ENCODE results near the gene RTN4RL1.

Gene RTN4RL1

GRCh38 chr17:2002767-2003329, 22.3 kb downstream of the RTN4RL1 start:
- no peak for FAIRE-seq
- TF ChIP-seq POLR2A (IDR thresholded peaks at IDR 0.05; ENCODE audit: low read depth, low read length), result no peak
- DNase-seq (ENCODE audit: insufficient read length, low spot score), result no peak

GRCh38 chr17:1999557-2000251, 25.4 kb downstream of the RTN4RL1 start:
- FAIRE-seq (no peak), DNase-seq (ENCODE audit: insufficient read length, low spot score) (no peak)
- no peak for TF ChIP-seq POLR2A (IDR thresholded peaks at IDR 0.05; ENCODE audit: low read depth, low read length)

GRCh38 chr17:1997927-1998742, 27.0 kb downstream of the RTN4RL1 start:
- no peak for TF ChIP-seq POLR2A (IDR thresholded peaks at IDR 0.05; ENCODE audit: low read depth, low read length)
- DNase-seq (ENCODE audit: insufficient read length, low spot score) (no peak), FAIRE-seq (no peak)

- DNase-seq (ENCODE audit: insufficient read length, low spot score) (no peak), FAIRE-seq (no peak)
Measured at GRCh38 chr17:1997289-1997926, 27.7 kb downstream of the RTN4RL1 start.

GRCh38 chr17:1996800-1997288, 28.3 kb downstream of the RTN4RL1 start:
- DNase-seq (ENCODE audit: insufficient read length, low spot score) (no peak), FAIRE-seq (no peak)
- TF ChIP-seq POLR2A (IDR thresholded peaks at IDR 0.05; ENCODE audit: low read depth, low read length), result no peak

More at GRCh38 chr17:1997289-1997926, 27.7 kb downstream of the RTN4RL1 start:
- no peak for TF ChIP-seq POLR2A (IDR thresholded peaks at IDR 0.05; ENCODE audit: low read depth, low read length)

- TF ChIP-seq POLR2A (IDR thresholded peaks at IDR 0.05; ENCODE audit: low read depth, low read length), result no peak
- FAIRE-seq, result no peak
- DNase-seq (ENCODE audit: insufficient read length, low spot score), result no peak
Measured at GRCh38 chr17:1995907-1996799, 29.0 kb downstream of the RTN4RL1 start.

GRCh38 chr17:1995321-1995892, 29.7 kb downstream of the RTN4RL1 start:
- DNase-seq (ENCODE audit: insufficient read length, low spot score), result no peak
- FAIRE-seq, result no peak
- TF ChIP-seq POLR2A (IDR thresholded peaks at IDR 0.05; ENCODE audit: low read depth, low read length), result no peak

GRCh38 chr17:1994707-1995106, 30.4 kb downstream of the RTN4RL1 start:
- no peak for TF ChIP-seq POLR2A (IDR thresholded peaks at IDR 0.05; ENCODE audit: low read depth, low read length)
- DNase-seq (ENCODE audit: insufficient read length, low spot score) (no peak), FAIRE-seq (no peak)

- TF ChIP-seq POLR2A (IDR thresholded peaks at IDR 0.05; ENCODE audit: low read depth, low read length), result no peak
- FAIRE-seq, result no peak
- no peak for DNase-seq (ENCODE audit: insufficient read length, low spot score)
Measured at GRCh38 chr17:1992541-1992940, 32.6 kb downstream of the RTN4RL1 start.

GRCh38 chr17:1989135-1989534, 36.0 kb downstream of the RTN4RL1 start:
- FAIRE-seq, result peak; percentile 62
- no peak for TF ChIP-seq POLR2A (IDR thresholded peaks at IDR 0.05; ENCODE audit: low read depth, low read length)
- DNase-seq (ENCODE audit: insufficient read length, low spot score), result peak; percentile 75

- no peak for DNase-seq (ENCODE audit: insufficient read length, low spot score)
- no peak for TF ChIP-seq POLR2A (IDR thresholded peaks at IDR 0.05; ENCODE audit: low read depth, low read length)
- no peak for FAIRE-seq
Measured at GRCh38 chr17:1986783-1987451, 38.2 kb downstream of the RTN4RL1 start.

- FAIRE-seq, result no peak
- no peak for DNase-seq (ENCODE audit: insufficient read length, low spot score)
- TF ChIP-seq POLR2A (IDR thresholded peaks at IDR 0.05; ENCODE audit: low read depth, low read length), result no peak
Measured at GRCh38 chr17:1985686-1986085, 39.4 kb downstream of the RTN4RL1 start.
